Fibroblast of skin of back (primary cell): Measurements from ENCODE around the gene BPTF.
"Not testable (repeated sequence)": the region's sequence is repeated elsewhere in the genome, so short reads cannot be mapped to it uniquely, and the experiment has no call there.

ENCODE experiments used
- DNase-seq: peaks from one replicate; pipeline ENCODE4 v3.0.0-alpha.2; 2013

The BPTF gene

GRCh38 chr17:67836205-67836987, 11.1 kb downstream of the BPTF start:
- DNase-seq: peak; percentile 93

- no peak for DNase-seq
Measured at GRCh38 chr17:67837965-67838364, 12.7 kb downstream of the BPTF start.

- no peak for DNase-seq
Measured at GRCh38 chr17:67838538-67838937, 13.2 kb downstream of the BPTF start.

GRCh38 chr17:67841992-67842391, 16.7 kb downstream of the BPTF start:
- DNase-seq: no peak

GRCh38 chr17:67842648-67843047, 17.3 kb downstream of the BPTF start:
- no peak for DNase-seq

GRCh38 chr17:67845374-67845773, 20.1 kb downstream of the BPTF start:
- DNase-seq: no peak

GRCh38 chr17:67848189-67848588, 22.9 kb downstream of the BPTF start:
- DNase-seq: not testable (repeated sequence)

- not testable (repeated sequence) for DNase-seq
Measured at GRCh38 chr17:67848846-67849245, 23.5 kb downstream of the BPTF start.

- no peak for DNase-seq
Measured at GRCh38 chr17:67850991-67851631, 25.8 kb downstream of the BPTF start.

- DNase-seq: no peak
Measured at GRCh38 chr17:67853703-67854102, 28.4 kb downstream of the BPTF start.

GRCh38 chr17:67854378-67854777, 29.1 kb downstream of the BPTF start:
- DNase-seq: no peak

- no peak for DNase-seq
Measured at GRCh38 chr17:67855504-67856324, 30.4 kb downstream of the BPTF start.

- not testable (repeated sequence) for DNase-seq
Measured at GRCh38 chr17:67856402-67856801, 31.1 kb downstream of the BPTF start.

GRCh38 chr17:67862614-67863217, 37.4 kb downstream of the BPTF start:
- no peak for DNase-seq

GRCh38 chr17:67863624-67864247, 38.4 kb downstream of the BPTF start:
- no peak for DNase-seq

GRCh38 chr17:67865438-67865837, 40.1 kb downstream of the BPTF start:
- DNase-seq: no peak

GRCh38 chr17:67867591-67867990, 42.3 kb downstream of the BPTF start:
- no peak for DNase-seq

GRCh38 chr17:67868176-67868575, 42.9 kb downstream of the BPTF start:
- DNase-seq: no peak

GRCh38 chr17:67879662-67880061, 54.4 kb downstream of the BPTF start:
- peak; percentile 2 for DNase-seq

- no peak for DNase-seq
Measured at GRCh38 chr17:67881083-67881482, 55.8 kb downstream of the BPTF start.

- no peak for DNase-seq
Measured at GRCh38 chr17:67884741-67885140, 59.4 kb downstream of the BPTF start.

GRCh38 chr17:67891481-67892119, 66.3 kb downstream of the BPTF start:
- DNase-seq: peak; percentile 38
